Measurements from ENCODE around the gene CISD2.
A peak's percentile ranks its signal among the peaks of the same experiment; 100 is the strongest.
"Not testable (repeated sequence)": the region's sequence is repeated elsewhere in the genome, so short reads cannot be mapped to it uniquely, and the experiment has no call there.

CISD2 gene

GRCh38 chr4:102868781-102869568, at the start of gene CISD2:
Gene CISD2 (plus strand): TSS chr4:102868992. CDS start chr4:102869085, 93 bp downstream.
- Histone ChIP-seq H3K36me3 (ENCODE audit: insufficient read depth, low read length) (peaks cover 9% of the 10 kb centered on the region), H3K9ac (ENCODE audit: insufficient read length) (peak within 1 kb of the TSS; percentile 84), H3K4me3 (peak within 1 kb of the TSS; percentile 89), H3K9me3 (ENCODE audit: low read depth, low read length) (no peaks in the 10 kb centered on the region), H3K27ac (peak within 1 kb of the TSS; percentile 93)
- peak; percentile 62 for DNase-seq (ENCODE audit: low read depth, low spot score)
- TF ChIP-seq POLR2AphosphoS5 (IDR thresholded peaks at IDR 0.05; ENCODE audit: borderline replicate concordance, low read depth, low read length) (peak; percentile 92), FOXP2 (optimal IDR thresholded peaks at IDR 0.05; ENCODE audit: control extremely low read depth, extremely low read length, insufficient read depth) (no peak)

- H3K4me3 ChIP-seq; H3K9ac ChIP-seq (ENCODE audit: insufficient read length); DNase-seq (ENCODE audit: low read depth, low spot score); H3K9me3 ChIP-seq (ENCODE audit: low read depth, low read length); H3K27ac ChIP-seq: not testable (repeated sequence)
- H3K36me3 ChIP-seq (ENCODE audit: insufficient read depth, low read length), result peaks cover 93% of the 10 kb centered on the region
Measured at GRCh38 chr4:102819100-102819499, 49.7 kb upstream of the CISD2 start.

GRCh38 chr4:102819588-102820365, 49.0 kb upstream of the CISD2 start:
- TF ChIP-seq EZH2 (IDR thresholded peaks at IDR 0.05) (no peak), POLR2AphosphoS5 (IDR thresholded peaks at IDR 0.05; ENCODE audit: borderline replicate concordance, low read depth, low read length) (no peak), FOXP2 (optimal IDR thresholded peaks at IDR 0.05; ENCODE audit: control extremely low read depth, extremely low read length, insufficient read depth) (no peak)
- H3K9ac ChIP-seq (ENCODE audit: insufficient read length), result no peak overlapping the region
- H3K27ac ChIP-seq, result no peak overlapping the region
- H3K4me3 ChIP-seq, result no peak overlapping the region
- no peak for DNase-seq (ENCODE audit: low read depth, low spot score)
- H3K9me3 ChIP-seq (ENCODE audit: low read depth, low read length), result no peaks in the 10 kb centered on the region; the same call in none of the 2 replicates
- H3K36me3 ChIP-seq (ENCODE audit: insufficient read depth, low read length), result peaks cover 94% of the 10 kb centered on the region

- peak overlapping the region; percentile 84 for H3K4me3 ChIP-seq
- TF ChIP-seq FOXP2 (optimal IDR thresholded peaks at IDR 0.05; ENCODE audit: control extremely low read depth, extremely low read length, insufficient read depth), result no peak
- TF ChIP-seq EZH2 (IDR thresholded peaks at IDR 0.05), result no peak
- no peak for TF ChIP-seq POLR2AphosphoS5 (IDR thresholded peaks at IDR 0.05; ENCODE audit: borderline replicate concordance, low read depth, low read length)
- H3K36me3 ChIP-seq (ENCODE audit: insufficient read depth, low read length), result peaks cover 78% of the 10 kb centered on the region
- H3K27ac ChIP-seq, result no peak overlapping the region
- H3K9ac ChIP-seq (ENCODE audit: insufficient read length), result no peak overlapping the region
- no peak for DNase-seq (ENCODE audit: low read depth, low spot score)
- H3K9me3 ChIP-seq (ENCODE audit: low read depth, low read length), result no peaks in the 10 kb centered on the region; the same call in none of the 2 replicates
Measured at GRCh38 chr4:102823464-102823863, 45.3 kb upstream of the CISD2 start.

- Histone ChIP-seq H3K4me3 (peak overlapping the region; percentile 84), H3K9ac (ENCODE audit: insufficient read length) (peak overlapping the region; percentile 99), H3K36me3 (ENCODE audit: insufficient read depth, low read length) (peaks cover 74% of the 10 kb centered on the region), H3K27ac (no peak overlapping the region), H3K9me3 (ENCODE audit: low read depth, low read length) (no peaks in the 10 kb centered on the region; the same call in none of the 2 replicates)
- TF ChIP-seq POLR2AphosphoS5 (IDR thresholded peaks at IDR 0.05; ENCODE audit: borderline replicate concordance, low read depth, low read length) (no peak), FOXP2 (optimal IDR thresholded peaks at IDR 0.05; ENCODE audit: control extremely low read depth, extremely low read length, insufficient read depth) (no peak), EZH2 (IDR thresholded peaks at IDR 0.05) (no peak)
- DNase-seq (ENCODE audit: low read depth, low spot score), result no peak
Measured at GRCh38 chr4:102823897-102824296, 44.9 kb upstream of the CISD2 start.

GRCh38 chr4:102824398-102824797, 44.4 kb upstream of the CISD2 start:
- H3K9ac ChIP-seq (ENCODE audit: insufficient read length), result peak overlapping the region; percentile 99
- no peaks in the 10 kb centered on the region; the same call in none of the 2 replicates for H3K9me3 ChIP-seq (ENCODE audit: low read depth, low read length)
- TF ChIP-seq POLR2AphosphoS5 (IDR thresholded peaks at IDR 0.05; ENCODE audit: borderline replicate concordance, low read depth, low read length), result no peak
- no peak for TF ChIP-seq FOXP2 (optimal IDR thresholded peaks at IDR 0.05; ENCODE audit: control extremely low read depth, extremely low read length, insufficient read depth)
- TF ChIP-seq EZH2 (IDR thresholded peaks at IDR 0.05), result no peak
- H3K4me3 ChIP-seq, result peak overlapping the region; percentile 84
- H3K27ac ChIP-seq, result 0 out of 2 replicates have a peak overlapping the region, but pooled peaks have one; percentile 98
- peaks cover 72% of the 10 kb centered on the region for H3K36me3 ChIP-seq (ENCODE audit: insufficient read depth, low read length)
- no peak for DNase-seq (ENCODE audit: low read depth, low spot score)

GRCh38 chr4:102825261-102826091, 43.3 kb upstream of the CISD2 start:
- peak; percentile 42; the same call in 1 of the 2 replicates for TF ChIP-seq POLR2AphosphoS5 (IDR thresholded peaks at IDR 0.05; ENCODE audit: borderline replicate concordance, low read depth, low read length)
- TF ChIP-seq FOXP2 (optimal IDR thresholded peaks at IDR 0.05; ENCODE audit: control extremely low read depth, extremely low read length, insufficient read depth), result no peak
- Histone ChIP-seq H3K4me3 (peak overlapping the region; percentile 84), H3K27ac (peak overlapping the region; percentile 98), H3K36me3 (ENCODE audit: insufficient read depth, low read length) (peaks cover 61% of the 10 kb centered on the region), H3K9me3 (ENCODE audit: low read depth, low read length) (no peaks in the 10 kb centered on the region; the same call in 1 of the 2 replicates), H3K9ac (ENCODE audit: insufficient read length) (peak overlapping the region; percentile 99)
- DNase-seq (ENCODE audit: low read depth, low spot score), result no peak
